GM18909 (cell line): ENCODE measurements around the gene SLC2A10.

Experiments
- ATAC-seq: cut with Tn5 transposase; IDR thresholded peaks from one replicate; pipeline ENCODE4 v1.9.1; 2021; ENCODE audit warnings: mild to moderate bottlenecking; ENCODE audit not compliant: unreplicated experiment, poor library complexity

The SLC2A10 gene

DNA sequence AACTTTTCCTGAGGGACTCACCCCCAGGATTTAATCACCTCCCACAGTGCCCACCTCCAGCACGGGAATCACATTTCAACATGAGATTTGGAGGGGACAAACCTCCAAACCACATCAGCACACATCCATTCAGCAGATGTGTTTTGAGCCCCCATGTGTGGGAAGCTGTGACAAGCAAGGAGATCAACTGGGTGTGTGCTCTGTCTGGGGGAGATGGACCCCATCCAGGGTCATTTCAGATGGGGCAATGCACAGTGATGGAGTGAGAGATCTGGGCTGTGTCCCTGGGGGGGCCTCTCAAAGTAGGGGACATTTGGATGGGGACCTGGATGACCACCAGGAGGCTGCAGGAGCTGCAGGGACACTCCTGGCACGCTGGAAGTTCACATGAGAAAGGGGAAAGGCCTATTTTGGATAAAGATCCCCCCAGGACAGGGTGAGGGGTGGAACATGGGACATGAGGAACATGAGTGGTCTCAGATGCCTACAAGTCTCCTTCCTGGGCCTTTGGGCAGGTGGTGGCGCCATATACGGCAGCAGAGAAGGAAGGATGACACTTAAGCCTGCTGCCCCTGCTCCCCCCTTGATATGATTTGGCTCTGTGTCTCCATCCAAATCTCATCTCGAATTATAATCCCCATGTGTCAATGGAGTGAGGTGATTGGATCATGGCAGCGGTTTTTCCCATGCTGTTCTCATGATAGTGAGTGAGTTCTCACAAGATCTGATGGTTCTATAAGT, 49.6 kb downstream of the SLC2A10 start:
- ATAC-seq: no peak

DNA sequence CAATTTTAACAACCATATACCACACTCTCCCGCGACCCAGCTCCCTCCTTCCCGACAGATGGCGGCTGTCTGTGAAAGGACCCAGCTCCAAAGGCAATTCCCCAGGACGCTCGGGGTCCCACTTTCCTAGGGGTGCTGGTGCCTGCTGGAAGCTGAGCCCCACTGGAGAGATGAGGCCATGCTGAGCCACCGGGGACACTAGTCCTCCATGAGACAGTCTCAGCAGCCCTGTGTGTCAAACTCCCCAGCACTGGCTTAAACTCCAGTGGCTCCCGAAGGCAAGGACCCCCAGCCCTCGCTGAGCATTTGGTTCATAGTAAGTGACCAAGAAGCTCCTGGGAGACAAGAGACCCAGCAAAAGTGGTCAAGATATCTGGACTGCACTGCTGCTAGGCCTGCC, 52.1 kb downstream of the SLC2A10 start:
- no peak for ATAC-seq

DNA sequence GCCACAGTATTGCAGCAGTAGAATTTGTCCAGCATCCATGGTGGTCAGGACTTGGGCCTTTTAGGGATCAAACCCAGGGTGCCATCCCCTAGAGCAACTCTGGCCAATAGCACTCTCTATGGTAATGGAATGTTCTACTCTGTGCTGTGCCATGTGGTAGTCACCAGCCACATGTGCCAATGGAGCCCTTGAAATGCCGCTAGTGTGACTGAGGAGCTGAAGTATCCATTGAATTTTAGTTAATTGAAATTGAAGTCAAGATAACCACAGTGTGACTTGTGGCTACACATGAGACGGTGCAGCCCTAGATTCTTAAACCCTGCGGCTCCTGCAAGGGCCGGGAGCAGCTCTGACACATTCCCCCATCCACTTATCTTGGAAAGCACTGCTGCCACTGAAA, 54.6 kb downstream of the SLC2A10 start:
- no peak for ATAC-seq

DNA sequence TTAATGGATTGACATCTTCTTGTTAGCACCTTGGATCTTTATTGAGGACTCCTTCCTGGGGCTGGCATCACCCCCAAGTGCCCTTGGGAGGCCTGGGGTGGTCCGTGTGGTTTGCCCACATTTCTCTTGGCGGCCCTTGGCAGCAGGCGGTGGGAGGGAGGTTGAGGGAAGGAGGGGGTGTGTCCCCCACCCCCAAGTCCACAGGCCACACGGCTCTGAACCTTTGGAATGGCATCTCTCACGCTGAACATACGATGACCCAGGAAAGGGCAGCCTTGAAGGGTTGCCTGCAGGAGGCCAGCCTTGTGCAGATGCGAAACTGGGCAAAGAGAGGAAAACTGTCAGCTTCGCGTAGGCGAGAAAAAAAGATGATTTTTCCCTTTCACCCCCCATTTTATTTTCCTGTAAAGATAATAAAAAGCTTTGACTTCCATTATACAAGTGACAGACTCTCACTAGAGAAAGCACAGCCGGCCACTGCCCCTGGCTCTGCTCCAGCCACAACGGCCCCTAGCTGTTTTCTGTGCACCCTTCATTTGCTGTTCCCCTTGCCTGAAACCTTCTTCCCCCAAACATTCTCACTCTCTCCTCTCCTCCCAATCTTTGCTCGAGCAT, 56.2 kb downstream of the SLC2A10 start:
- no peak for ATAC-seq

DNA sequence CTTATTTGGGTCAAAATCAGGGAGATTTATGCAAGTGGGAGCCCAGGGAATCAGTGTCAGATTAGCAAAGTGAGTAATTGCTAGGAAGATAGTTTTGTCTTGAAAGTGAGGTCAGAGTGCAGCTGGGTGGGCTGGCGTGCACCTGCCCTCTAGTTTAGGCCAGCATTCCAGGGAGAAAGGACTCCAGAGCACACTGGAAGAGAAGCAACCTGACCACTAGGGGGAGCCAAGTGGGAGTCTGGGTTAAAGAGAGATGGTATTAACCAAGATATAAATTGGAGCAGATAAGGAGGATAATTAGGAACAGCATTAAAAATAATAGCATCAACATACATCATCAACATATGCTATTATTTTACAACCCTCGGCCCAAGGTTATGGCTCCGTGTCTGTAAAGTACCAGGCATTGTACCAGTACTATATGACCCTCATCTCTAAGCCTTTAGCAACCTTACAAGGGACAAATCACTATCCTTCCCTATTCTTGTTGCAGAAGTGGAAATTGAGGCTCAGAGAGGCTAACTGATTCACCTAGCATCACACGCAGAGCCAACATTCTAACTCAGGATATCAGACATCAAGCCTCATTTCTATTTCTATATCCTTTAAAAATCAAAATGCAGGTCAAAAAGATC, 57.8 kb downstream of the SLC2A10 start:
- no peak for ATAC-seq

DNA sequence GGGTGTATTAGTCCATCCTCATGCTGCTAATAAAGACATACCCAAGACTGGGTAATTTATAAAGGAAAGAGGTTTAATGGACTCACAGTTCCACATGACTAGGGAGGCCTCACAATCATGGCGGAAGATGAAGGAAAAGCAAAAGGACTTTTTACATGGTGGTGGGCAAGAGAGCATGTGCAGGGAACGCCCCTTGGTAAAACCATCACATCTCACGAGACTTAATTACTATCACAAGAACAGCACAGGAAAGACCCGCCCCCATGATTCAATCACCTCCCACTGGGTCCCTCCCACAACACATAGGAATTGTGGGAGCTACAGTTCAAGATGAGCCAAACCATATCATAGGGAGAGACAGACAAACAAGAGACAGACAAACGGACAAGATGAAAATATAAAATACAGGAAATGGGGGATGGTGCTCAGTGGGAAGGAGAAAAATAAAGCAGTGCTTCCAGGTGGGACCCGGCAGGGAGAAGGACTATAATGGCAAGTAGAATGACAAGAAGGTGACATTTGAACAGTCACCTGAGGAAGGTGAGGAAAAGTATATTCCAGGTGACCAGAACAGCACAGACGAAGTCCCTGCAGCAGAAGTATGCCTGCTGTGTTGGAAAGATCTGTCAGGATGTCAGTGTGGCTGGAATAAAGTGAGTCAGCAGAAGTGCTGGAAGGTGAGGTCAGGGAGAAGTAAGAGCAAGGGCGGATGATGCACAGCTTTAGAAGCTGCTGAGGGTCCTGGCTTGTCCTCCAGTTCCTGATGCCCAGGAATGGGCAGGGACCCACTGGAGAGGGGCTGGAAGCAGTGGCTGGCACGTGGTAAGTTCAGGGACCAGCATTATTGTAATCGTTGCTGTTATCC, 61.1 kb downstream of the SLC2A10 start:
- no peak for ATAC-seq

DNA sequence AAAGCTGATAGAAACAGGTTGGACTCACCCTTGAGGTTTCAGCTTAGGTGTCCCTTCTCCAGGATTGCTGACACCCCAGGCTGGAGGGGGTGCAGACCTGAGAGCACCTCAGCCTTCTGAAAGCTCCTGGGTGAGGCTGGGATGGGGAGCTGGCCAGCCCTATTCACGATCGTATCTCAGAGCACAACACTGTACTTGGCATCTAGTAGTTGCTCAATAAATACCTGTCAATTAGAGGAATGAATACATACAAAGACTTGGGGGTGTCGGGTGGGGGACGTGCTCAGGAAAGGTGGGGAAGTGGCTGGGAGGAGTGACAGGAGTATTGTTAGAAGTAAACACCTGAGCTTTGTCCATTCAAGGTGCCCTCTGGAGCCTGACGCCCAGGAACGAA, 61.7 kb downstream of the SLC2A10 start:
- no peak for ATAC-seq

DNA sequence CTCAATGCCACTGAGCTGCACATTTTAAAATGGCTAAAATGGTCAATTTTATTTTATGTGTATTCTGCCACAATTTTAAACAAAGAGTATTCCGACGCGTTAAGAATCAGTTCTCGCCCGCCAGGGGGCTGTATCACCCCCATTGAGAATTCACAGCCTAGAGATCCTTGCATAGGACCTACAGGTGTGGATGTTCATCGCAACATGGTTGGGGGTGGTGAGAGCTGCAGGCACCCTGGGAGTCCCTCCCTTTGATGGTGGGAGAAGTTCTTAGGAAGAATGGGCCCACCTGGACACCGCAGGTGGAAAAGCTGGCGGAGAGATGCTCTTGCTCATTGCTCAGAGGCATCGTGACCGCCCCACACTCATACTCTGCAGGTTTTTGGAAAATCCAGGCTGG, 63.5 kb downstream of the SLC2A10 start:
- no peak for ATAC-seq

DNA sequence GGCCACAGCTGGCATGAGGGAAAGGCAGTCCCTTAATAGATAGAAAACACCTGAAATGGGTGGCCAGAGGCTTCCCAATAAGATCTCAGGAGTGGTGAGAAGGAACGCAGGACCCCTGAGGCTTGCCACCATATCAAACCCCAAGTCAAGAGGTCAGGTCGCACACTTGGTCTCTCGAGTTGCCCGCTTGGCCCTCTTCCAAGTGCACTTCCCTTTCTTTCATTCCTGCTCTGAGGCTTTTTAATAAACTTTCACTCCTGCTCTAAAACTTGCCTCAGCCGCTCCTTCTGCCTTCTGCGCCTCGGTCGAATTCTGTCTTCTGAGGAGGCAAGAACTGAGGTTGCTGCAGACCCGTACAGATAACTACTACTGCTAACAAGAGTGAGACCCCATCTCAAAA, 64.2 kb downstream of the SLC2A10 start:
- ATAC-seq: no peak

DNA sequence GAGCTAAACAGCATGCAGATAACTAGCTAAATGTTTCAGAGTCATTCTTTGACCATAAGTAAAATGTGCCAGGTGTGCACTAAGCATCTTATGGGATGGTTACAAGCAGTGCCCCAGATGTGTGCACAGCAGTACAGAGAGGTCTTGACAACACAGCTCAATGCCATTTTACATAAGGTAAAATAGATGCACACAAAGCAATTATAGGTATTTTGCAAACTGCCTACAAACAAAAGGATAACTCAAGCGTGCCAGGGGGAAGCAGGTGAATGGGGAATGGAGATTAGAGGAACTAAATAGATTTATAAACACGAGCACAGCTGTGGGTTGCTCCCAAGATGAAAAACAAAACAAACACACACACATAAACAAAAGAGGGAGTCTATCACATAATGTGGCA, 64.8 kb downstream of the SLC2A10 start:
- no peak for ATAC-seq

GRCh38 chr20:46774943-46775560, 65.6 kb downstream of the SLC2A10 start:
- ATAC-seq: no peak

GRCh38 chr20:46775806-46776205, 66.4 kb downstream of the SLC2A10 start:
- no peak for ATAC-seq

- no peak for ATAC-seq
Observed at GRCh38 chr20:46777331-46777730, 67.9 kb downstream of the SLC2A10 start.

DNA sequence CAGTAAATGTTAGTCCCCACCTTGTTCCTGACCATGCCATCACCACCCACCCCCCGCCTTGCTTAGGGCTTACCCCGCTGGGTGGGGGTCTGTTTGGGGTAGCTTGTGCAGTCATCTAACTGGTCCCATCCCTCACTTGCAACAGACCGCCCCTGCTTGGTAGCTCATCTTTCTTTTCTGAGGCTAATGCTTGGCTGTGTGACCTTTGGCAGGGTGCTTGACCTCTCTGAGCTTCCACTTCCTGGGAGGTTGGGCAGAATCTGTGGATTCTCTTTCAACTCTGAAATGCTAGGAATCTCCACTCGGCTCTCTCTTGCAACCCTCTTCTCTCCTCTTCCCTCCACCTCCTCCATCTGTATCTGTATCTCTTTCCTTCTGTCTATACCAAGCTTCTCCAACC, 70.4 kb downstream of the SLC2A10 start:
- no peak for ATAC-seq

DNA sequence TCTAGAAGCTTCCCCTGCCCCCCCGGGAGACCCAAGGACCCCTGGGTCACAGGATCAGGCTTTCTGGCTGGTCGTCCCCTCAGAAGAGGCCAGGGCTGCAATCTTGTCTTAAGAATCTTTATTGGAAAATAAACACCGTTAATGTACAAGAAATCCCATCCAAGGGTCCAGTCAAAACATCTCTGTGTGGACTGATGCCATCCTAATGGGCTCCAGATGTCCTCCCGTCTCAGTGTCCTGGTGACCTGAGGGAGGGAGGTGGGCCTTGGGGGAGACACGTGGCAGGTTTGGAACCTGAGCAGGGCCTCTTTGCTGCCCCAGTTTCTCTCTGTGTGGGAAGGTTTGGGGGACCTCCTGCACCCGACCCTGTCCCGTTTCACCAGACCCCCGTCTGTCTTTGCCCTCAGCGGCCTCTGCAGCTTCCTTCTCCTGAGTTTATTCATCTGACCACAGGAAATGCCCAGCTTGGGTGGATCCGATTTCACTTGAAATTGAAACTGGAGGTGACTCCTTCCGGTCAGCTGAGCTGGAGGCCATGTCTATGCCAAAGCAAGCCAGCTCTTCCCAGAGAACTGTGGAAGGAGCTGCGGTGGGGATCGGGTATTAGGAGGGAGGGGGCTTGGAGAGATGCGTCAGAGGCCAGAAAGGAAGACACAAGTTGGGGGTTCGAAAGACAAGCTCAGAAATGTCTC, 75.1 kb downstream of the SLC2A10 start:
- no peak for ATAC-seq
